HCT116 (cell line): ENCODE data around the gene TMEM258.

Experiments
- CTCF ChIP-seq, 3 experiments: fragments of 200-600 bp in 1 of 3; sonication (generic) in 1 of 3; IDR thresholded peaks in 2 of 3; conservative IDR thresholded peaks in 1 of 3; 2 replicates each; pipeline ENCODE4 v1.5.1; 2012 to 2017; ENCODE audit warnings: low read depth in 2 of 3, low read length in 2 of 3, antibody characterized with exemption in 1 of 3, borderline replicate concordance in 1 of 3, control low read depth in 1 of 3, mild to moderate bottlenecking in 1 of 3, mixed read lengths in 1 of 3, mixed run types in 1 of 3, moderate library complexity in 1 of 3; ENCODE audit not compliant: insufficient read depth in 1 of 3
- JUND ChIP-seq: IDR thresholded peaks from 2 replicates; pipeline ENCODE4 v1.6.1; 2012
- MAX ChIP-seq: IDR thresholded peaks from 2 replicates; pipeline ENCODE4 v1.6.1; 2012
- POLR2A ChIP-seq: IDR thresholded peaks from 2 replicates; pipeline ENCODE4 v1.7.0; 2011; ENCODE audit warnings: borderline replicate concordance; ENCODE audit not compliant: insufficient read depth, insufficient read length; ENCODE audit errors: extremely low read depth
- RAD21 ChIP-seq: IDR thresholded peaks from 2 replicates; pipeline ENCODE4 v1.6.1; 2012; ENCODE audit warnings: low read depth, mild to moderate bottlenecking
- SP1 ChIP-seq: IDR thresholded peaks from 2 replicates; pipeline ENCODE4 v1.6.1; 2012; ENCODE audit warnings: low read depth
- SRF ChIP-seq: IDR thresholded peaks from 2 replicates; pipeline ENCODE4 v1.6.1; 2012; ENCODE audit warnings: low read depth

- TF ChIP-seq JUND (no peak), CTCF (IDR thresholded peaks at IDR 0.05 in 2 of 3, conservative IDR thresholded peaks at IDR 0.05 in 1 of 3; ENCODE audit: borderline replicate concordance in 1 of 3, insufficient read depth in 1 of 3, low read depth in 2 of 3, low read length in 2 of 3) (no peak), POLR2A (no peak), MAX (no peak), RAD21 (no peak), SRF (no peak), SP1 (no peak)
These were observed 29.6 kb downstream of the TMEM258 start for GRCh38 chr11:61762798-61763197.
